ENCODE results near the gene DHRS12. TPM values are rescaled to one million over a fixed set of nuclear protein-coding genes. Genes with fewer than 3 reads are reported as not detected.

DHRS12 gene
- total and polyA plus RNA-seq, 2 donors from 2014 or later, result 20.4 to 36.1 TPM

GRCh38 chr13:51834581-51835171 is 30.7 kb upstream of the DHRS12 start:
- peak in 1 of 5 donors; percentile 29 for DNase-seq
- intact Hi-C loops (cut with DNase I), result no loop called here

GRCh38 chr13:51833980-51834379 is 30.0 kb upstream of the DHRS12 start:
- Histone ChIP-seq H3K9ac (ENCODE audit: low read length in 3 of 3) (no peak overlapping the region), H3K36me3 (ENCODE audit: control insufficient read depth in 2 of 3, insufficient read depth in 3 of 3, low read length in 3 of 3) (no peaks in the 10 kb centered on the region), H3K4me1 (ENCODE audit: control insufficient read depth in 2 of 3, insufficient read depth in 2 of 3, low read depth in 1 of 3, low read length in 3 of 3) (no peaks in the 10 kb centered on the region), H3K9me3 (ENCODE audit: control insufficient read depth in 2 of 3, insufficient read depth in 1 of 3, low read length in 3 of 3) (no peaks in the 10 kb centered on the region), H3K27ac (ENCODE audit: low read depth in 2 of 2, low read length in 2 of 2) (no peak overlapping the region), H3K4me3 (ENCODE audit: low read length in 3 of 3) (no peak overlapping the region), H3K27me3 (ENCODE audit: control insufficient read depth, insufficient read depth, low read length) (no peaks in the 10 kb centered on the region)
- TF ChIP-seq CTCF (IDR thresholded peaks at IDR 0.05; ENCODE audit: borderline replicate concordance, extremely low read depth, insufficient read depth), result no peak
- FAIRE-seq, result no peak
- intact Hi-C loops (cut with DNase I), result no loop called here
- no peak for DNase-seq

More at GRCh38 chr13:51834581-51835171, 30.7 kb upstream of the DHRS12 start:
- Histone ChIP-seq H3K27me3 (ENCODE audit: control insufficient read depth, insufficient read depth, low read length) (no peaks in the 10 kb centered on the region), H3K4me3 (ENCODE audit: low read length in 3 of 3) (no peak overlapping the region), H3K9ac (ENCODE audit: low read length in 3 of 3) (no peak overlapping the region), H3K4me1 (ENCODE audit: control insufficient read depth in 2 of 3, insufficient read depth in 2 of 3, low read depth in 1 of 3, low read length in 3 of 3) (no peaks in the 10 kb centered on the region), H3K36me3 (ENCODE audit: control insufficient read depth in 2 of 3, insufficient read depth in 3 of 3, low read length in 3 of 3) (no peaks in the 10 kb centered on the region), H3K9me3 (ENCODE audit: control insufficient read depth in 2 of 3, insufficient read depth in 1 of 3, low read length in 3 of 3) (no peaks in the 10 kb centered on the region), H3K27ac (ENCODE audit: low read depth in 2 of 2, low read length in 2 of 2) (no peak overlapping the region)
- TF ChIP-seq CTCF (IDR thresholded peaks at IDR 0.05; ENCODE audit: borderline replicate concordance, extremely low read depth, insufficient read depth), result no peak
- FAIRE-seq, result no peak

- no peak overlapping the region for H3K4me3 ChIP-seq (ENCODE audit: low read length in 3 of 3)
- DNase-seq (peak in 1 of 5 donors; percentile 15), FAIRE-seq (no peak)
- no peaks in the 10 kb centered on the region for H3K4me1 ChIP-seq (ENCODE audit: control insufficient read depth in 2 of 3, insufficient read depth in 2 of 3, low read depth in 1 of 3, low read length in 3 of 3)
- no peaks in the 10 kb centered on the region for H3K27me3 ChIP-seq (ENCODE audit: control insufficient read depth, insufficient read depth, low read length)
- H3K36me3 ChIP-seq (ENCODE audit: control insufficient read depth in 2 of 3, insufficient read depth in 3 of 3, low read length in 3 of 3), result no peaks in the 10 kb centered on the region
- H3K9ac ChIP-seq (ENCODE audit: low read length in 3 of 3), result no peak overlapping the region
- intact Hi-C loops (cut with DNase I), result no loop called here
- no peaks in the 10 kb centered on the region for H3K9me3 ChIP-seq (ENCODE audit: control insufficient read depth in 2 of 3, insufficient read depth in 1 of 3, low read length in 3 of 3)
- no peak overlapping the region for H3K27ac ChIP-seq (ENCODE audit: low read depth in 2 of 2, low read length in 2 of 2)
- peak; percentile 36 for TF ChIP-seq CTCF (IDR thresholded peaks at IDR 0.05; ENCODE audit: borderline replicate concordance, extremely low read depth, insufficient read depth)
Observed at GRCh38 chr13:51832471-51833152, 28.6 kb upstream of the DHRS12 start.

Data from kidney (tissue), 14 donors.